Activated CD8-positive, alpha-beta memory T cell treated with anti-CD3 and anti-CD28 coated beads for 36 hours (primary cell): ENCODE results near the gene CCDC134. TPM values are rescaled to one million over a fixed set of nuclear protein-coding genes. Genes with fewer than 3 reads are reported as not detected.

ENCODE experiments used
- CTCF ChIA-PET: fragments of 350-600 bp; sonication (Branson Sonifier 250); formaldehyde crosslinking; loops from one replicate; lab custom pipeline; 2021; ENCODE audit warnings: antibody characterized with exemption; lab: Charles Lee
- POLR2A ChIA-PET: fragments of 350-600 bp; sonication (Branson Sonifier 250); formaldehyde crosslinking; loops from one replicate; lab custom pipeline; 2021; ENCODE audit warnings: antibody characterized with exemption; lab: Charles Lee
- total RNA-seq, 2 experiments: library from RNA; stranded (reverse); gene quantifications; one replicate each; pipeline ENCODE4 v1.2.3, GENCODE V29; 2021

Gene CCDC134
- total RNA-seq, 2 experiments from 2014 or later = 16.3 to 17.2 TPM

DNA sequence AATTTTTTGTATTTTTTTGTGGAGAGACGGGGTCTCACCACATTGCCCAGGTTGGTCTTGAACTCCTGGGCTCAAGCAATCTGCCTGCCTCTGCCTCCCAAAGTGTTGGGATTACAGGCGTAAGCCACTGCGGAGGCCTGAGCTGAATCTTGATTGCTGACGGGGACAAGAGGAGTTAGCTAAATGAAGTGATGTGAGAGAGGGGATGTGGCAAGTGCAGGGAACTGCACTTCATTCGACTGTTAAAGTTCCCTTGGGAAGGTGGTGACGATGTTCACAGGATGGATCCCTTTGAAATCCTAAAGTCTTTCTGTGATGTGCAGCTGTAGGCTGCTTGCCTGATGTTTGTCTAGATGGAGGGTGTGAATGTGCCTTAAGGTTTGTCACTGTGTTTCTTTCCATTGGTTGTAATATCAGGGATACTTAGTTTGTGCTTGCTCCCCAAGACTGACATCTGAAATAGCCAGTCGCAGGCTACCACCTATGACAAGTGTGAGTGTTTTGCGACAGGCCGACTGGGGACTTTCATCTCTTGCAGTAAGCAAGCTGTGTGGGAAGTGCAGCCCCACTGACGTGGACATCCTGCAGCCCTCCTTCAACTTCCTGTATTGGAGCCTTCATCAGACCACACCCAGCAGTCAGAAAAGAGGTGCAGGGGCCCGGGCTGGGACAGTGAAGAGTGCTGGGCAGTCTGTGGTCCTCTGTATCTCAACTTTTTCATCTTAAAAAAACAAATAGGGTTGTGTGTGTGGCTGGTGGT is 19.6 kb upstream of the CCDC134 start:
- ChIA-PET POLR2A (interaction anchor here (0.5 to 4.0 kb wide), 11 partner anchors 17 to 191 kb away, joined by 3 to 69 read pairs (median 3); partner anchors contain the start of genes CCDC134, DESI1, SREBF2 and XRCC6), CTCF (interaction anchor here (0.6 to 4.5 kb wide), 7 partner anchors 11 to 92 kb away, joined by 3 to 32 read pairs (median 4); partner anchors contain the start of genes CCDC134 and SNU13)

DNA sequence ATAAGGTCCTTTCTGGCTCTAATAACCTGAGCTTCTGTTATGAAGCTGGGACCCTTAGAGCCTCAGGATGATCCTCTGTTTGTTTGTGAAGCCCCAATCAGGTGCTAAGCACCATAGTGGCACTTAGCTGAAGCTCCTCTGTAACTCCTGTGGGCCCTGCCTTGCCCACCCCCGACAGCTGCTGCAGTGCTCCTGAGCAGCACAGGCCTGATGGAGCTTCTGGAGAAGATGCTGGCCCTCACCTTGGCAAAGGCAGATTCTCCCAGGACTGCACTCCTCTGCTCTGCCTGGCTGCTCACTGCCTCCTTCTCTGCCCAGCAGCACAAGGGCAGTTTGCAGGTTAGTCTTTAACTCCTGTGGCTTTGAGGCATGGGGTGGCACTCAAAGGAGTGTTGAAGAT is 19.0 kb upstream of the CCDC134 start:
- POLR2A ChIA-PET = interaction anchor here (0.5 to 4.0 kb wide), 9 partner anchors 16 to 162 kb away, joined by 3 to 69 read pairs (median 3); partner anchors contain the start of gene CCDC134
- CTCF ChIA-PET = interaction anchor here (0.7 to 4.5 kb wide), 3 partner anchors 15 to 84 kb away, joined by 3 to 32 read pairs (median 9); partner anchors contain the start of gene CCDC134

DNA sequence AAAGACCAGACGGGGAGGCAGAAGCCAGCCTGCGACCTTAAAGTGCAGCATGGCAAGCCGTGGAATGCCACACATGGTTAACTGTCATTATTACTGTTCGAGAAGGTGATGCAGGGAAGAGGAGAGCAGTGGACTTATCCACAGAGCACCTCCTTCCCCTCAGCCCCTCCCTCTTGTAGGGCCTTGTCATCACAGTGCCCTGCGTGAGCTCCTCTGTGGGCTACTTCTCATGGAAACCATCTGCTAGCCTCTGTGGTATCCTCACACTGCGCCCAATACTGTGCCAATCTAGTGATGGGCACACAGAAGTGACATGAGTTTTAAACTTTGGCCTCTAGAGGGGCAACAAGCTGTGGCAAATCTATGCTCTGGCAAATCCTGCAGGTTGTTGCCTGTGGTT is 18.2 kb upstream of the CCDC134 start:
- ChIA-PET POLR2A (interaction anchor here (1.1 to 4.0 kb wide), 3 partner anchors 15 to 50 kb away, joined by 4 to 69 read pairs (median 5); partner anchors contain the start of gene CCDC134), CTCF (interaction anchor here (0.8 to 4.5 kb wide), 3 partner anchors 17 to 115 kb away, joined by 3 to 32 read pairs (median 6); partner anchors contain the start of gene CCDC134)

DNA sequence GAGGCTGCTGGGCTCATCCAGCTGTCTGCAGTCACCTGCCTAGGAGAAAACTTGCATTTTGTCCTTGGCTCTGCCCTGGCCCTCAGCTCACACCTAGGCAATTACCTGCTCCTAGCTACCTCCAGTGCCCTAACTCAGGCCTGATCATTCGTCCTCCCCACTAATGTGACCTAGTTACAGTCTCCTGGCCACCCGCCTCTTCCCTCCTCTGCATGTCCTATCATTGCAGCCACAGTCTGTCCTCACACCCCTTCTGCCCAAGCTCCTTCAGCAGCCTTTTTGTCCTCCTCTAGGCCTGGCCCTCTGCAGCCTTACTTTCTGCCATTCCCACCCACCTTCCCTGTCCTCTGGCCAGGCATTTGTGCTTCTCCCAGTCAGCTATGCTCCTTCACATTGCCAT is 17.7 kb upstream of the CCDC134 start:
- CTCF ChIA-PET = interaction anchor here (0.6 to 4.5 kb wide), 4 partner anchors 17 to 116 kb away, joined by 3 to 32 read pairs (median 5); partner anchors contain the start of gene CCDC134
- POLR2A ChIA-PET = interaction anchor here (1.1 to 4.0 kb wide), 3 partner anchors 14 to 49 kb away, joined by 4 to 69 read pairs (median 5); partner anchors contain the start of gene CCDC134

DNA sequence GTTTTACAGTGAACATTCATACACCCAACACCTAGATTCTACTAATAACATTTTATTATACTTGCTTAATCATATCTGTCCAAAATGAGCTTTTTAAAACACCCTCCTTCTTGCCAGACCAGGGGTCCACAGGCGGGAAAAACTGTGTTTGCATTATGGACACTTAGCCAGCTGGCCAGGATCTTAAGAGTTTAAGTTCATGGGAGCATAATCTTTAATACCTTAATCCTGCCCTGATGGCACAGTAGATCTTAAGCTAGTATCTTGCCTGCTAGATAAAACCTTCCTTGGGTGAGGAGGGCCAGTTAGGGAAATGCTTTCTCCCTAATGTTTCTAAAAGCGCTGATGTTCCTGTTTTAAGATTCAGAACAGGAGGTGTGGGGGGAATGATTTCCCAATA is 13.1 kb upstream of the CCDC134 start:
- CTCF ChIA-PET = no interaction called here
- POLR2A ChIA-PET = no interaction called here

DNA sequence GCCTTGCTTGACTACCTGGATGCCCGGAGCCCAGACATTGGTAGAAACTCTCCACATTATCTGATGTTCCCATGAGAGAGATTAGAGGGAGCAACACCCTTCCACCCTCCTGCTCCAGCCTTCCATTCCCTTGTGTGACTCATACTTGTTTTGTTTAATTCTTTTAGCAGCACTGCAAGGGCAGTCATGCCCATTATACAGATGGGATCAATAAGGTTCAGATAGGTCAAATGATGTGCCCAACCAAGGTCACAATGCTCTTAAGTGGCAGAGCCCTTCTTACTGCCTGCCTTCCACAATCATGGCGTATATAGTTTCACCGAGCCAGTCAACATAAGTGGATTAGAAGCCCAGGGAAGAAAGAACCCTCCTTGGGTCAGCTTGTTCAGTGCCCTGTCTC is 6.6 kb upstream of the CCDC134 start:
- ChIA-PET CTCF (no interaction called here), POLR2A (no interaction called here)

DNA sequence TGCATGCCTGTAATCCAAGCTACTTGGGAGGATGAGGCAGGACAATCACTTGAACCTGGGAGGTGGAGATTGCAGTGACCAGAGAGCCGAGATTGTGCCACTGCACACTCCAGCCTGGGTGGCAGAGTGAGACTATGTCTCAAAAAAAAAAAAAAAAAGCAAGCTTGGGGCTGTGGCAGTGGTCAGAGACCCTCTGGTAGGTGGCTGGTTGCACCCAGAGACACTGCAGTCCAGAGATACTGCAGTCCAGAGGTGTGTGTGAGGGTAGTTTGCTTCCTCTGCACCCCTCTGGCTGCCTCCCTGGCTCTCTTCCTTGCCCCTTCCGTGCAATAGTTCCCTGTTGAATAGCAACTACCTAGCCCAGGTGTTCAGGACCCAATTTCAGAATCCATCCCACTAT is 1.7 kb upstream of the CCDC134 start:
- ChIA-PET POLR2A (interaction anchor here (1.9 to 3.3 kb wide), 5 partner anchors 17 to 142 kb away, joined by 4 to 69 read pairs (median 17); partner anchors contain the start of genes MEI1 and SREBF2), CTCF (interaction anchor here (0.8 to 3.6 kb wide), 7 partner anchors 18 to 142 kb away, joined by 3 to 32 read pairs (median 9); partner anchors contain the start of gene TNFRSF13C)

DNA sequence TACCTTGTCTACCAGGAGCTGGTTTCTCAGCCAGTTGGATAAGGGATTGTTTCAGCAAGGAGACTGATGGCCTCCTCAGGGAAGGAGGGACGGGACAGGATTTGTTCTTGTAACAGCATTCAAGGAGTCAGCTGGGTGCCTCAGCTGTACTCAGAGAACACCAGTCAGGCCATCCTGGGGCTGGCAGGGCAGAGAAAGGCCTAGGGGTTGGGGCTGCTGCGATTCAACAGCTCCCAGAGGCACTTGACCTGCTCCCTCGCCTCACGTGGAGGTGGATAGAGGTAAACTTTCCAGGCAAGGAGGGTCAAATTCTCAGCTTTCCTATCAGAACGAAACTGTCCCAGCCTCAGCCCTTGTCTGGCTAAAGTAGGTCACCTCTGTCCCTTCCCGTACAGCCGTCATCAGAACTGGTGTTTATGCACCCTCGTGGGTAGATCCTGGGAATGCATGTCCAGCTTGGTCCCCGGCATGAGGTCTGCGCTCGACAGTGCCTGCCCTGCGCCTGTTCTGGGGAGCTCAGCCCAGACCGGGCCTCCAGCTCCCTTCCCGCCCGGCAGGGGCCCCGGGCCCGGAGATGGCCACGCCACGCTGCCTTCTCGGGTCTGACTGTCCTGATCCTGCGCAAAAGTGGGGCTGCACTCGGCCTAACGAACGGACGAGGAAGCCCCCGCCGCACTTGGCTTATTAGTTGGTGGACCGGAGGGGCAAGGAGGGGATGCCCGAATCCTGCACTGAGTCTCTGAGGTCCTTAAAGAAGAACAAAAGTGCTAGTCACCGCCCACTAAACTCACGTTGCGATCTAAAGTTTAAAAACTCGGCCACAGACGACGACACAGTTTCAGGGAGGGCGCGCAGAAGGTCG is 762 bp upstream of the CCDC134 start:
- CTCF ChIA-PET = interaction anchor here (0.6 to 3.6 kb wide), 14 partner anchors 19 to 141 kb away, joined by 3 to 32 read pairs (median 4); partner anchors contain the start of genes SREBF2 and TNFRSF13C
- POLR2A ChIA-PET = interaction anchor here (0.5 to 3.3 kb wide), 18 partner anchors 8 to 199 kb away, joined by 3 to 69 read pairs (median 4); partner anchors contain the start of genes CENPM, MEI1, SREBF2 and TNFRSF13C

DNA sequence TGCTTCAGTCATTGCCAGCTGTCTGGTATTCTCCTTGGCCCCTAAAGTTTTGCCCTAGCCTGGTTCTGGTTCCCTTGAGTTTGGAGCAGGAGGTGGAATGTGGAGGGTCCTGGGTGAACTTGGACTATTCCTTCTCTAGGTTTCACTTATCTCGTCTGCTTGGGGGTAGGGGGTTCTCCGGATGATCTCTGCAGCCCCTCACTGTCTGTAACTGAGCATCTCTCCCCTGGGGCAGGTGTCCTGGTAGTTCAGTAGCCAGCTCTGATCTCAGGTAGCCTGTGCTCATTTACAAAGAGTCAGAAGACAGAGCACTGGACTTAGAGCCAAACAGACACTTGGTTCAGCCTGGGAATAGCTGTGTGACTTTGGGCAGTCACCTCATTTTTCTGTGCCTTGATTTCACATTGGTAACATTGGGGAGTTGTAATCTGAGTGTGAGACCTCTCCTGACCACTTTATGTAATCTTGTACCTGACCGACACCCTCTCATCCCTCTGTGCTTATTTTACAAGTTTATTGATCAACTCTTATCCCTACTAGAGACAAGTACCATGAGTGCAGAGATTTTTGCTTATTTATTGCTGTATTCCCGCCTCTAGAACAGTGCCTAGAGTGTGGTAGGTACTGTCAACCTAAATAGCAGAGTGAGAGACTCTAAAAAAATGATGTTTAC is 804 bp downstream of the CCDC134 start:
- ChIA-PET CTCF (interaction anchor here (0.6 to 3.6 kb wide), 11 partner anchors 20 to 393 kb away, joined by 3 to 32 read pairs (median 5); partner anchors contain the start of genes MEI1 and SREBF2), POLR2A (interaction anchor here (0.6 to 3.3 kb wide), 14 partner anchors 17 to 197 kb away, joined by 3 to 69 read pairs (median 6); partner anchors contain the start of genes CENPM, MEI1, TNFRSF13C and WBP2NL)

DNA sequence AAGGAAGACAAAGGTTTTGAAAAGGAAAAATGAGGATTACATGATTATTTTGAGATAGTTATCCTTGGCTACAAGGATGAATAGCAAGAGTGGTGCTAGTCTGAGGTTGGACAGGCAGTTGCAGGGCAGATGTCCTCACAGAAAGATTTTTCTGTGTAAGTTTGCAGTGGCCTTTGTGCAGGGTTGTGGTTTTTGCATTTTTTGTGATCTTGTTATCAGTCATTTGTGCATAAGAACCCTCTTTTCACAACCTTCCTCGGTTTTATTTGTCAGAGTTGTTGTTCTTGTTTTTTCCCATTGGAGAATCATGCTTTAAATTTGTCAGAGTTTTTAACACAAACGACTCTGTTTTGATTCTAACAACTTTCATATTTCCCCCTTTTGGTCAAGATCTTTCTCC is 1.4 kb downstream of the CCDC134 start:
- ChIA-PET POLR2A (interaction anchor here (1.8 to 3.1 kb wide), 4 partner anchors 20 to 145 kb away, joined by 6 to 69 read pairs (median 18); partner anchors contain the start of genes CENPM and TNFRSF13C), CTCF (interaction anchor here (0.6 kb wide), 1 partner anchor 393 kb away, joined by 3 read pairs; no protein-coding TSS in a partner anchor)

DNA sequence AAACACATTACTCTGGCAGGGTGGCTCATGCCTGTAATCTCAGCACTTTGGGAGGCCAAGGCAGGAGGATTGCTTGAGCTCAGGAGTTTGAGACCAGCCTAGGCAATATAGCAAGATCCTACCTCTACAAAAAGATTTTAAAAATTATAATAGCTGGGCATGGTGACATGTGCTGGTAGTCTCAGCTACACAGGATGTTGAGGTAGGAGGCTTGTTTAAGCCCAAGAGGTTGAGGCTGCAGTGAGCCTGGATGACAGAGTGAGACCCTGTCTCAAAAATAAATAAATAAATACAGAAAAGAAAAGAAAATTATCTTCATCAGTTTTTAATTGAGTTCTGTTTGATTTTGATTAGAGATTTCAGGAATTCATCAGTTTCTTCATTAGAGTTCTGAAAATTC is 5.2 kb downstream of the CCDC134 start:
- CTCF ChIA-PET = interaction anchor here (0.8 to 1.8 kb wide), 2 partner anchors 56 to 135 kb away, joined by 3 to 5 read pairs; no protein-coding TSS in a partner anchor
- POLR2A ChIA-PET = no interaction called here

DNA sequence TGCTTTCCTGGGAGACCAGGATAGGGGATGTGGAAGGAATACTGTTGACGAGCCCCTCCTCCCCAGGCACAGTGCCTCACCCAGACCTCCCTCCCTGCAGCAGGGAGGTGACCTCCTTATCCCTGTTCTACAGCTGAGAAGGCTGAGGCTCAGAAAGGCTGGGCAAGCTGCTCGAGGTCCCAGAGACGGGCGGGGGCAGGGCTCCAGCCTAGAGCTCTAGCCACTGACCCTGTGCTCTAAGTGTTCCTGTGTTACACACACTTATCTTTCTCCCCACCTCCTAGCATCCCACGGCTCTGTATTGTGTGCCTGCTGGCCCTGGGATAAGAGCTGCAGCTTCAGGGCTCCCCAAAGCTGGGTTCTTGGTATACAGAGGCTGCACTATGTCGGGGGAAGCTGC is 7.9 kb downstream of the CCDC134 start:
- POLR2A ChIA-PET = interaction anchor here (0.5 kb wide), 1 partner anchor 179 kb away, joined by 5 read pairs; no protein-coding TSS in a partner anchor
- CTCF ChIA-PET = no interaction called here

DNA sequence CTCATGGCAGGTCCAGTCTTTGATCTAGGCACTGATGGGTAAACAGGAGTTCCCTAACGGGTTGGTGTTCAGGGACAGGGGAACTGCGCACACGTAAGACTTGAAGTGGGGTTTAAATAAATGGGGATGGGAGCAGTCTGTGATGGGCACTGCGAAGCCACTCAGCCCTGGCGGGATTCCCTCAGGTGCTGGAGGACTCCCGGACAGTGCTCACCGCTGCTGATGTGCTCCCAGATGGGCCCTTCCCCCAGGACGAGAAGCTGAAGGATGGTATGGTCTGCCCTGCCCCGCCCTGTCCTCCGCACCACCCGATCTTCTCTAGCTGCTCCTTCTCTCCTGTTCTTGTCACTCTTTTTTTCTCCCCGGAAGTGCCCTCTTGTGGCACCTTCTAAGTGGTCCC is 9.5 kb downstream of the CCDC134 start:
- ChIA-PET CTCF (no interaction called here), POLR2A (no interaction called here)

DNA sequence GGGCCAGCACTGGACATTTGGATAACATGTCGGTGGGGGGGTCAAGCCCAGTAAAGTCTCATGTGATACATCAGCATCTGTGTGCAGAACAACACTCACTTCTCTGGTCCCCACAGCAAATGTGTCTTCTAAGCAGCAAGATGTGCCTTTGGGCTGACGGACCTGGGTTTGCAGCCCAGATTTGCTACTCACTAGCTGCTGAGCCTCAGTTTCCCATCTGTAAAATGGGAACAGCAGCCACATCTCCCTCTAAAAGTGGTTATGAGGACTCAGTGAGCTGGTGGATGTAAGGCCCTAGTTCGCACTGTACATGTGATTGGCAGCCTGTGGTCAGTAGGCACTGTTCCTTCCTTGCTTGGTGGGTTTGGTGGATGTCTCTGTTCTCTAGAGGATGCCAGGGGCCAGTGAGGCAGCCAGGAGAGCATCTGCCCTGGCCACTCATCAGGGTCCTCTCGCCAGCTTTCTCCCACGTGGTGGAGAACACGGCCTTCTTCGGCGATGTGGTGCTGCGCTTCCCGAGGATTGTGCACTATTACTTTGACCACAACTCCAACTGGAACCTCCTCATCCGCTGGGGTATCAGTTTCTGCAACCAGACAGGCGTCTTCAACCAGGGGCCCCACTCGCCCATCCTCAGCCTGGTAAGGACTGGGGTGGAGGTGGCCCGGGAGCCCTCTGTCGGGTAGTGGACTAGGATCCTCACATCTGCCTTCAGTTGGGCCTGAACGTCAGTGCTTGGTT is 12.5 kb downstream of the CCDC134 start:
- ChIA-PET POLR2A (no interaction called here), CTCF (no interaction called here)

DNA sequence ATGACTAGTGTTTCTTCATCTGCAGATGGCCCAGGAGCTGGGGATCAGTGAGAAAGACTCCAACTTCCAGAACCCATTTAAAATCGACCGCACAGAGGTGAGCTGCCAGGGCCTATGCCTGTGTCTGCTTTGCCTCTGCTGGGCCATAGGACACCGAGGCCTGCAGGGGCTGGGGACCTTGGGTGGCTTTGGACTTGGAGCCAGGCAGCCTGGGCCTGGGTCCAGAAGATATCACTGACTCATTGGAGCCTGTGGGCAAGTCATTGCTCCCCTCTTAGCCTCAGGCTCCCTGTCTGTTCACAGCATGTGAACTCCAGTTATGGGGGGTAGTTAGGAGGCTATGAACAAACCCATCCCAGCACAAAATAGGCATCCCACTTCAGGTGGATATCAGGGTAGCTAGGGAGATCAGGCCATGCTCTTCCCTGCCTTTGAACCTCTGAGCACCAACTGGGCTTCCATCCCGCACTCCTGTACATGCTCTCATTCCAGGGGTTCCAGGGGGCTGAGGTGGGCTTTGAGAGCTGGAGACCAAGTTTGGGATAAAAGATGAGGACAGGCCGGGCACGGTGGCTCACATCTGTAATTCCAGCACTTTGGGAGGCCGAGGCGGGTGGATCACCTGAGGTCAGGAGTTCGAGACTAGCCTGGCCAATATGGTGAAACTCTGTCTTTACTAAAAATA is 13.4 kb downstream of the CCDC134 start:
- POLR2A ChIA-PET = no interaction called here
- CTCF ChIA-PET = interaction anchor here (0.5 kb wide), 1 partner anchor 496 kb away, joined by 3 read pairs; no protein-coding TSS in a partner anchor

DNA sequence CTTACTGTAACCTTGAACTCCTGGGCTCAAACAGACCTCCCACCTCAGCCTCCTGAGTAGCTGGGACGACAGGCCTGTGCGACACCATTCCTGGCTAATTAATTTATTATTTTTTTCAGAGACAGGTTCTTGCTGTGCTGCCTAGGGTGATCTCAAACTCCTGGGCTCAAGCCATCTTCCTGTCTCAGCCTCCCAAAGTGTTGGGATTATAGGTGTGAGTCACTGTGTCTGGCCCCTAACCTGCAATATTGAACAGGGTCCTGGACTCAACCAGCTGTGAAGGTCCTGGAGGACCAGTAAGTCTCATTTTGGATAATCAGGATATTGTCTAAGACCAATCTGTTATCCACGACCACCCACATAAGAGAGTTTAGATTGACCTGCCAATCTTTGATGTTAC is 15.2 kb downstream of the CCDC134 start:
- CTCF ChIA-PET = interaction anchor here (0.7 kb wide), 1 partner anchor 143 kb away, joined by 3 read pairs; no protein-coding TSS in a partner anchor
- POLR2A ChIA-PET = interaction anchor here (0.7 kb wide), 2 partner anchors 16 to 34 kb away, joined by 3 to 4 read pairs; no protein-coding TSS in a partner anchor
